ENCODE data around the gene PPP6R2. TPM values are rescaled to one million over a fixed set of nuclear protein-coding genes. Genes with fewer than 3 reads are reported as not detected.

Gene PPP6R2
- total and polyA plus RNA-seq, 11 donors = 29.6 to 68.1 (median 41.5) TPM

- ATAC-seq = peak in 1 of 4 donors; percentile 8
- H3K4me1 ChIP-seq = peaks cover 0 to 6% (median 0%) of the 10 kb centered on the region in 12 donors
- H3K4me3 ChIP-seq = no peak overlapping the region
- H3K36me3 ChIP-seq = no peaks in the 10 kb centered on the region
- peaks cover 0 to 32% (median 4%) of the 10 kb centered on the region in 9 donors for H3K27me3 ChIP-seq
- peak in 1 of 5 donors; percentile 37 for DNase-seq
- intact Hi-C loops (cut with DNase I) = no loop called here
- no peak overlapping the region for H3K27ac ChIP-seq
- WGBS, 4 donors = 79 to 100% (median 81%) methylated on average over 2 to 18 of the region's 18 CpGs
- TF ChIP-seq POLR2A (IDR thresholded peaks at IDR 0.05) (no peak), CTCF (IDR thresholded peaks at IDR 0.05) (no peak)
- H3K9me3 ChIP-seq = no peaks in the 10 kb centered on the region
These were observed 145.0 kb downstream of the PPP6R2 start for GRCh38 chr22:50488006-50488677.

GRCh38 chr22:50488886-50489285 is 145.8 kb downstream of the PPP6R2 start:
- TF ChIP-seq POLR2A (IDR thresholded peaks at IDR 0.05) (no peak), CTCF (IDR thresholded peaks at IDR 0.05) (no peak)
- DNase-seq (peak in 1 of 5 donors; percentile 48), ATAC-seq (no peak)
- H3K4me1 ChIP-seq = peaks cover 0 to 6% (median 0%) of the 10 kb centered on the region in 12 donors
- H3K9me3 ChIP-seq = no peaks in the 10 kb centered on the region
- 67 to 75% (median 70%) methylated on average over 18 to 19 of the region's 19 CpGs for WGBS, 4 donors
- no peak overlapping the region for H3K27ac ChIP-seq
- H3K4me3 ChIP-seq = no peak overlapping the region
- intact Hi-C loops (cut with DNase I) = no loop called here
- no peaks in the 10 kb centered on the region for H3K36me3 ChIP-seq
- H3K27me3 ChIP-seq = peaks cover 0 to 25% (median 0%) of the 10 kb centered on the region in 9 donors

GRCh38 chr22:50489363-50490243 is 146.5 kb downstream of the PPP6R2 start:
- TF ChIP-seq POLR2A (IDR thresholded peaks at IDR 0.05) (no peak), CTCF (IDR thresholded peaks at IDR 0.05) (no peak)
- no peak for ATAC-seq
- Histone ChIP-seq H3K27ac (no peak overlapping the region), H3K4me1 (peaks cover 0 to 6% (median 0%) of the 10 kb centered on the region in 12 donors), H3K4me3 (no peak overlapping the region), H3K36me3 (no peaks in the 10 kb centered on the region), H3K9me3 (no peaks in the 10 kb centered on the region), H3K27me3 (peaks cover 0 to 18% (median 0%) of the 10 kb centered on the region in 9 donors)
- WGBS, 4 donors = 83 to 90% (median 84%) methylated on average over 15 to 31 of the region's 31 CpGs
- intact Hi-C loops (cut with DNase I) = loop anchor here in 3 of 10 donors (10.0 kb wide), 2 partner anchors 55 to 245 kb away; partner anchors contain the start of gene TUBGCP6 (in 2 of the 3)
- no peak for DNase-seq
